Karpas-422 (cell line): ENCODE data around the gene NUP210. TPM values are rescaled to one million over a fixed set of nuclear protein-coding genes. Genes with fewer than 3 reads are reported as not detected.
A peak's percentile ranks its signal among the peaks of the same experiment; 100 is the strongest.

Source experiments
- DNase-seq: peaks from one replicate; pipeline ENCODE4 v3.0.0-alpha.2; 2015
- H2AFZ ChIP-seq: fragments of 200-600 bp; sonication (generic); 2 replicates; pipeline ENCODE4 v1.6.1; 2014; ENCODE audit warnings: antibody characterized with exemption, low read length, mixed read lengths
- H3K27ac ChIP-seq: fragments of 200-600 bp; sonication (generic); 2 replicates; pipeline ENCODE4 v1.5.1; 2014; ENCODE audit warnings: mild to moderate bottlenecking, low read length, moderate library complexity
- H3K27me3 ChIP-seq: fragments of 200-600 bp; sonication (generic); 2 replicates; pipeline ENCODE4 v1.6.1; 2014; ENCODE audit warnings: low read length, mixed read lengths
- H3K36me3 ChIP-seq: fragments of 200-600 bp; sonication (generic); 2 replicates; pipeline ENCODE4 v1.6.1; 2014; ENCODE audit warnings: low read length, mixed read lengths; ENCODE audit not compliant: insufficient read depth
- H3K4me1 ChIP-seq: fragments of 200-600 bp; sonication (generic); 2 replicates; pipeline ENCODE4 v1.6.1; 2014; ENCODE audit warnings: mild to moderate bottlenecking, low read length, mixed read lengths
- H3K4me2 ChIP-seq: fragments of 200-600 bp; sonication (generic); 2 replicates; pipeline ENCODE4 v1.6.1; 2014; ENCODE audit warnings: low read length, low read depth, mild to moderate bottlenecking; ENCODE audit not compliant: poor library complexity, severe bottlenecking
- H3K4me3 ChIP-seq: fragments of 200-600 bp; sonication (generic); 2 replicates; pipeline ENCODE4 v1.5.1; 2014; ENCODE audit warnings: mild to moderate bottlenecking, antibody characterized with exemption, low read length, mixed read lengths
- H3K79me2 ChIP-seq: fragments of 200-600 bp; sonication (generic); 2 replicates; pipeline ENCODE4 v1.6.1; 2014; ENCODE audit warnings: mild to moderate bottlenecking, low read length, mixed read lengths
- H3K9ac ChIP-seq: fragments of 200-600 bp; sonication (generic); 2 replicates; pipeline ENCODE4 v1.6.0; 2014; ENCODE audit warnings: low read length
- H3K9me2 ChIP-seq: fragments of 200-600 bp; sonication (generic), shearing (Covaris generic); replicated peaks from 2 replicates; pipeline ENCODE4 v1.6.0; 2014; ENCODE audit warnings: mild to moderate bottlenecking, low read length, moderate library complexity; ENCODE audit not compliant: insufficient read depth
- H3K9me3 ChIP-seq: fragments of 300-700, 200-600 bp; sonication (generic); 2 replicates; pipeline ENCODE4 v1.6.1; 2014; ENCODE audit warnings: low read length, mixed read lengths
- H4K20me1 ChIP-seq: fragments of 200-600 bp; sonication (generic); 2 replicates; pipeline ENCODE4 v1.6.1; 2014; ENCODE audit warnings: mild to moderate bottlenecking, antibody characterized with exemption, low read length, low read depth; ENCODE audit not compliant: insufficient read depth
- total RNA-seq: library from RNA; depleted of rRNA; stranded (reverse); fragments of >200 nt; shearing (Covaris generic); gene quantifications from 2 replicates; pipeline ENCODE4 v1.2.3, GENCODE V29; 2014; ENCODE audit warnings: low replicate concordance

Gene NUP210
- total RNA-seq, 1 experiment from 2014 or later: 87.7 TPM

- H3K9me3 ChIP-seq: no peaks in the 10 kb centered on the region
- peaks cover 60% of the 10 kb centered on the region for H3K36me3 ChIP-seq
- no peak overlapping the region for H3K4me3 ChIP-seq
- no peak overlapping the region for H2AFZ ChIP-seq
- H4K20me1 ChIP-seq: no peaks in the 10 kb centered on the region
- no peaks in the 10 kb centered on the region for H3K9me2 ChIP-seq
- H3K9ac ChIP-seq: no peak overlapping the region
- H3K4me2 ChIP-seq: no peak overlapping the region
- DNase-seq: no peak
- H3K27ac ChIP-seq: no peak overlapping the region
- peaks cover 1% of the 10 kb centered on the region; the same call in 1 of the 2 replicates for H3K4me1 ChIP-seq
- H3K79me2 ChIP-seq: peaks cover 6% of the 10 kb centered on the region; the same call in 1 of the 2 replicates
- H3K27me3 ChIP-seq: no peaks in the 10 kb centered on the region
These were observed 101.3 kb downstream of the NUP210 start for GRCh38 chr3:13318626-13319470.

- no peak overlapping the region for H3K4me3 ChIP-seq
These were observed 102.4 kb downstream of the NUP210 start for GRCh38 chr3:13317596-13318320.

GRCh38 chr3:13316603-13317002 lies 103.5 kb downstream of the NUP210 start:
- Histone ChIP-seq H3K9ac (no peak overlapping the region), H3K4me1 (no peaks in the 10 kb centered on the region), H3K27ac (no peak overlapping the region), H3K4me2 (no peak overlapping the region), H4K20me1 (no peaks in the 10 kb centered on the region), H2AFZ (no peak overlapping the region), H3K9me2 (no peaks in the 10 kb centered on the region), H3K36me3 (peaks cover 38% of the 10 kb centered on the region), H3K9me3 (no peaks in the 10 kb centered on the region), H3K27me3 (no peaks in the 10 kb centered on the region), H3K79me2 (no peaks in the 10 kb centered on the region), H3K4me3 (no peak overlapping the region)
- DNase-seq: no peak

More at GRCh38 chr3:13317596-13318320, 102.4 kb downstream of the NUP210 start:
- peaks cover 49% of the 10 kb centered on the region for H3K36me3 ChIP-seq
- H3K4me1 ChIP-seq: no peaks in the 10 kb centered on the region
- H3K27me3 ChIP-seq: no peaks in the 10 kb centered on the region
- DNase-seq: no peak
- H3K79me2 ChIP-seq: no peaks in the 10 kb centered on the region; the same call in 1 of the 2 replicates
- no peaks in the 10 kb centered on the region for H4K20me1 ChIP-seq
- no peak overlapping the region for H2AFZ ChIP-seq
- no peak overlapping the region for H3K9ac ChIP-seq
- H3K9me3 ChIP-seq: no peaks in the 10 kb centered on the region
- no peak overlapping the region for H3K27ac ChIP-seq
- no peak overlapping the region for H3K4me2 ChIP-seq
- H3K9me2 ChIP-seq: no peaks in the 10 kb centered on the region

GRCh38 chr3:13314877-13315276 lies 105.2 kb downstream of the NUP210 start:
- H3K9me2 ChIP-seq: no peaks in the 10 kb centered on the region
- no peak overlapping the region for H3K4me3 ChIP-seq
- H4K20me1 ChIP-seq: no peaks in the 10 kb centered on the region
- H3K4me2 ChIP-seq: no peak overlapping the region
- peaks cover 31% of the 10 kb centered on the region for H3K36me3 ChIP-seq
- no peaks in the 10 kb centered on the region for H3K4me1 ChIP-seq
- no peaks in the 10 kb centered on the region for H3K9me3 ChIP-seq
- H3K27me3 ChIP-seq: no peaks in the 10 kb centered on the region
- no peak overlapping the region for H2AFZ ChIP-seq
- no peak overlapping the region for H3K9ac ChIP-seq
- no peaks in the 10 kb centered on the region for H3K79me2 ChIP-seq
- no peak for DNase-seq
- H3K27ac ChIP-seq: no peak overlapping the region

- no peak overlapping the region for H3K4me2 ChIP-seq
- H2AFZ ChIP-seq: no peak overlapping the region
- no peaks in the 10 kb centered on the region for H3K9me2 ChIP-seq
- H3K27me3 ChIP-seq: no peaks in the 10 kb centered on the region
- DNase-seq: no peak
- H3K9me3 ChIP-seq: no peaks in the 10 kb centered on the region
- H3K4me3 ChIP-seq: no peak overlapping the region
- peaks cover 26% of the 10 kb centered on the region for H3K36me3 ChIP-seq
- H3K27ac ChIP-seq: no peak overlapping the region
- H3K79me2 ChIP-seq: no peaks in the 10 kb centered on the region
- H3K4me1 ChIP-seq: no peaks in the 10 kb centered on the region
- no peaks in the 10 kb centered on the region for H4K20me1 ChIP-seq
- no peak overlapping the region for H3K9ac ChIP-seq
These were observed 106.3 kb downstream of the NUP210 start for GRCh38 chr3:13313813-13314212.

- no peak overlapping the region for H2AFZ ChIP-seq
- no peaks in the 10 kb centered on the region for H3K79me2 ChIP-seq
- no peaks in the 10 kb centered on the region for H3K4me1 ChIP-seq
- no peaks in the 10 kb centered on the region for H4K20me1 ChIP-seq
- no peaks in the 10 kb centered on the region for H3K9me2 ChIP-seq
- peaks cover 5% of the 10 kb centered on the region for H3K36me3 ChIP-seq
- H3K27me3 ChIP-seq: no peaks in the 10 kb centered on the region
- DNase-seq: no peak
- no peaks in the 10 kb centered on the region for H3K9me3 ChIP-seq
- no peak overlapping the region for H3K4me3 ChIP-seq
- H3K27ac ChIP-seq: no peak overlapping the region; the same call in 1 of the 2 replicates
- H3K9ac ChIP-seq: no peak overlapping the region
- no peak overlapping the region for H3K4me2 ChIP-seq
These were observed 111.1 kb downstream of the NUP210 start for GRCh38 chr3:13309004-13309403.

GRCh38 chr3:13308380-13308801 lies 111.7 kb downstream of the NUP210 start:
- no peaks in the 10 kb centered on the region for H3K9me2 ChIP-seq
- DNase-seq: peak; percentile 73
- no peak overlapping the region for H3K4me3 ChIP-seq
- H4K20me1 ChIP-seq: no peaks in the 10 kb centered on the region
- no peak overlapping the region for H2AFZ ChIP-seq
- H3K27ac ChIP-seq: no peak overlapping the region
- no peaks in the 10 kb centered on the region for H3K79me2 ChIP-seq
- H3K36me3 ChIP-seq: peaks cover 5% of the 10 kb centered on the region; the same call in 1 of the 2 replicates
- H3K4me1 ChIP-seq: no peaks in the 10 kb centered on the region
- H3K4me2 ChIP-seq: no peak overlapping the region
- no peak overlapping the region for H3K9ac ChIP-seq
- no peaks in the 10 kb centered on the region for H3K27me3 ChIP-seq
- no peaks in the 10 kb centered on the region for H3K9me3 ChIP-seq

- no peak for DNase-seq
- Histone ChIP-seq H3K79me2 (no peaks in the 10 kb centered on the region), H3K36me3 (peaks cover 5% of the 10 kb centered on the region; the same call in 1 of the 2 replicates), H2AFZ (no peak overlapping the region), H3K27me3 (no peaks in the 10 kb centered on the region), H3K4me1 (peaks cover 2% of the 10 kb centered on the region), H3K9ac (no peak overlapping the region), H4K20me1 (no peaks in the 10 kb centered on the region), H3K4me2 (no peak overlapping the region), H3K9me2 (no peaks in the 10 kb centered on the region), H3K27ac (no peak overlapping the region), H3K9me3 (no peaks in the 10 kb centered on the region), H3K4me3 (no peak overlapping the region)
These were observed 113.1 kb downstream of the NUP210 start for GRCh38 chr3:13307041-13307440.
